HepG2 (cell line): Measurements from ENCODE around the gene NDC1. TPM values are rescaled to one million over a fixed set of nuclear protein-coding genes. Genes with fewer than 3 reads are reported as not detected.

Source experiments
- ATAC-seq: fragments of 200-7000 bp; cut with Tn5 transposase; 3 replicates; pipeline ENCODE4 v1.9.1; 2020; ENCODE audit warnings: mild to moderate bottlenecking, moderate library complexity
- BruUV-seq: library from RNA; stranded (reverse); fragments of 400-500 nt; replicated peaks from 2 replicates; lab custom pipeline; 2021; lab: Mats Ljungman, UMichigan
- CTCF ChIA-PET: fragments of 300-600 bp; formaldehyde crosslinking; extraction: SDS; loops from one replicate; lab custom pipeline; 2021; ENCODE audit warnings: low total read pairs, inconsistent platforms, low intra/inter-chr PET ratio; lab: Yijun Ruan, JAX
- POLR2A ChIA-PET: fragments of 350-600 bp; sonication (Branson Sonifier 250); formaldehyde crosslinking; loops from one replicate; lab custom pipeline; 2020; ENCODE audit warnings: antibody characterized with exemption, inconsistent platforms; lab: Yijun Ruan, JAX
- DNase-seq: peaks from one replicate; pipeline ENCODE4 v3.0.0-alpha.2; 2015; ENCODE audit warnings: low spot score
- FAIRE-seq: peaks from 3 replicates; lab custom pipeline; 2011; peaks lifted over from hg19 to GRCh38; lab: Jason Lieb, UNC
- H2AFZ ChIP-seq: one replicate; pipeline ENCODE4 v1.6.1; 2011; ENCODE audit warnings: low read length, inconsistent platforms
- H3K27ac ChIP-seq: fragments of 300-600 bp; 3 replicates; pipeline ENCODE4 v1.8.0; 2011; ENCODE audit warnings: mixed run types, mild to moderate bottlenecking, mixed read lengths, low read length, inconsistent platforms; ENCODE audit not compliant: insufficient read depth; ENCODE audit errors: extremely low read length
- H3K27me3 ChIP-seq, 2 experiments: fragments of 200-600 bp in 1 of 2; 2 replicates in 1 of 2; 3 replicates in 1 of 2; pipeline versions ENCODE4 v1.6.0 to v1.8.0; 2011; ENCODE audit warnings: low read length in 2 of 2, mild to moderate bottlenecking in 2 of 2, moderate library complexity in 2 of 2, inconsistent platforms in 1 of 2; ENCODE audit not compliant: insufficient read depth in 2 of 2, control insufficient read depth in 1 of 2
- H3K36me3 ChIP-seq, 2 experiments: fragments of 200-600 bp in 1 of 2; replicated peaks in 1 of 2; 2 replicates in 1 of 2; 3 replicates in 1 of 2; pipeline versions ENCODE4 v1.5.1 to v1.8.0; 2011; ENCODE audit warnings: low read length in 2 of 2, inconsistent platforms in 1 of 2; ENCODE audit not compliant: insufficient read depth in 2 of 2, control insufficient read depth in 1 of 2
- H3K4me1 ChIP-seq: 2 replicates; pipeline ENCODE4 v1.5.1; 2012; ENCODE audit warnings: low read length, inconsistent platforms; ENCODE audit not compliant: insufficient read depth
- H3K4me2 ChIP-seq: 2 replicates; pipeline ENCODE4 v1.6.0; 2011; ENCODE audit warnings: low read depth, low read length, inconsistent platforms
- H3K4me3 ChIP-seq, 3 experiments: fragments of 200-600 bp in 1 of 3; sonication (generic), shearing (Covaris generic) in 1 of 3; replicated peaks in 1 of 3; 2 replicates each; pipeline ENCODE4 v1.5.1; 2011 to 2016; ENCODE audit warnings: low read length in 3 of 3, inconsistent platforms in 2 of 3, low read depth in 2 of 3, mild to moderate bottlenecking in 2 of 3, control low read depth in 1 of 3, mixed read lengths in 1 of 3; ENCODE audit not compliant: insufficient read depth in 1 of 3
- H3K79me2 ChIP-seq: one replicate; pipeline ENCODE4 v1.6.1; 2011; ENCODE audit warnings: low read length, inconsistent platforms; ENCODE audit not compliant: insufficient read depth
- H3K9ac ChIP-seq: 2 replicates; pipeline ENCODE4 v1.6.0; 2011; ENCODE audit warnings: mild to moderate bottlenecking, low read depth, low read length, inconsistent platforms; ENCODE audit not compliant: insufficient read depth
- H3K9me3 ChIP-seq: 2 replicates; pipeline ENCODE4 v1.5.1; 2012; ENCODE audit warnings: mild to moderate bottlenecking, low read length
- H4K20me1 ChIP-seq: 2 replicates; pipeline ENCODE4 v1.6.0; 2011; ENCODE audit warnings: inconsistent platforms, mild to moderate bottlenecking, low read length, moderate library complexity; ENCODE audit not compliant: insufficient read depth
- ATAD3A ChIP-seq: sonication (generic); formaldehyde crosslinking; IDR thresholded peaks from 2 replicates; pipeline ENCODE4 v1.4.0; 2020; ENCODE audit warnings: missing genetic modification reagents
- SNAI1 ChIP-seq: sonication (generic); formaldehyde crosslinking; IDR thresholded peaks from 2 replicates; pipeline ENCODE4 v1.5.0; 2020; ENCODE audit warnings: mild to moderate bottlenecking, missing genetic modification reagents, borderline replicate concordance
- ZNF552 ChIP-seq: sonication (generic); formaldehyde crosslinking; IDR thresholded peaks from 2 replicates; pipeline ENCODE4 v1.9.0; 2022; ENCODE audit warnings: missing genetic modification reagents, mild to moderate bottlenecking, borderline replicate concordance
- WGBS: methylation state at CpG from one replicate; pipeline ENCODE4 v1.1.6; 2017; ENCODE audit warnings: low lambda C conversion rate; 5-methylcytosine and 5-hydroxymethylcytosine counted together
- in situ Hi-C: cut with HindIII; loops from 2 replicates; pipeline ENCODE4 v1.10.0; 2017; ENCODE audit warnings: low pct_unique_long_range_greater_than_20kb; ENCODE audit not compliant: extremely low pct_ligation_motif_present
- intact Hi-C: fragments of 100-400 bp; cut with micrococcal nuclease; formaldehyde crosslinking; loops from one replicate; pipeline ENCODE4 v1.10.0; 2022; ENCODE audit not compliant: unreplicated experiment
- polyA plus RNA-seq, 8 experiments: library from polyadenylated mRNA; depleted of rRNA in 3 of 8; stranded (reverse) in 7 of 8; unstranded in 1 of 8; fragments of >200 nt; fragmentation: Illumina TruSeq in 4 of 8; extraction: Trizol in 4 of 8; gene quantifications; 2 replicates each; pipeline versions ENCODE4 v1.2.1 to v1.2.3, GENCODE V29; 2011 to 2016; ENCODE audit warnings: low read depth in 4 of 8, missing spikeins in 1 of 8, mixed read lengths in 1 of 8; ENCODE audit not compliant: insufficient read depth in 1 of 8
- total RNA-seq, 5 experiments: library from RNA; depleted of rRNA; stranded (reverse); fragments of >200 nt; fragmentation: Illumina TruSeq; extraction: Trizol; gene quantifications; 2 replicates each; pipeline ENCODE4 v1.2.3, GENCODE V29; 2016; ENCODE audit warnings: low read depth in 1 of 5
- TF ChIP-seq, protein P1 (sequence below): sonication (generic); formaldehyde crosslinking; IDR thresholded peaks from 2 replicates; pipeline ENCODE4 v1.4.0; 2020; ENCODE audit warnings: mild to moderate bottlenecking, missing genetic modification reagents, borderline replicate concordance

The NDC1 gene
- total and polyA plus RNA-seq, 2 of the 13 experiments (the other 11 are each of a cell fraction or from before 2014, with no cell fraction given), result 38.1 to 50.9 TPM

GRCh38 chr1:53722025-53722424, 116.1 kb downstream of the NDC1 start (continued):
- no peak for TF ChIP-seq ATAD3A (CRISPR knock-in tag)

DNA sequence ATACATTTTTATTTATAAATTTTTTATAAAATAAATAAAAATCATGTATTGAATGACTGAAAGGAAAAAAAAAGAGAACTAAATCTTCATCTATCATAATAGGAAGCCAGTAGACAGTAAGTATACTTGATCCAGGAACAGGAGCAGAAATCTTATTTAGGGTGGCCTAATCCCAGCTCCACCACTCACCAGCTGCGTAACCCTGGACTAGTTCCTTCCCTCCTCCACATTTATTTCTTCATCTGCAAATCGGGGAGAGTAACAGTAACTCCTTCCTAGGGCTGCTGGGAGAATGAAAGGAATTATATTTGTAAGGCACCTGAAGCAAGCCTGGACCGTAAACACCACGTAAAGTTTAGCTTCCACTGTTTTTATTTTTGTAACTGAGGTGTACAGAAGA, 117.0 kb downstream of the NDC1 start:
- POLR2A ChIA-PET, result no interaction called here
- in situ Hi-C loops (no loop called here), intact Hi-C loops (no loop called here)
- Histone ChIP-seq H2AFZ (no peak overlapping the region), H3K9ac (no peak overlapping the region), H4K20me1 (no peaks in the 10 kb centered on the region), H3K79me2 (no peaks in the 10 kb centered on the region), H3K9me3 (no peaks in the 10 kb centered on the region), H3K4me3 (no peak overlapping the region), H3K36me3 (no peaks in the 10 kb centered on the region), H3K27ac (no peak overlapping the region), H3K4me2 (no peak overlapping the region), H3K4me1 (no peaks in the 10 kb centered on the region), H3K27me3 (peaks cover 1 to 24% of the 10 kb centered on the region in 2 experiments; a peak in 3 of 5 replicates)
- BruUV-seq, result no TSS peak
- WGBS, result 52% methylated on average over 4 of the region's 4 CpGs
- no peak for ATAC-seq
- no peak for DNase-seq
- CTCF ChIA-PET, result no interaction called here
- no peak for TF ChIP-seq SNAI1 (CRISPR knock-in tag)
- TF ChIP-seq ZNF552 (CRISPR knock-in tag), result no peak
- TF ChIP-seq, protein P1, sequence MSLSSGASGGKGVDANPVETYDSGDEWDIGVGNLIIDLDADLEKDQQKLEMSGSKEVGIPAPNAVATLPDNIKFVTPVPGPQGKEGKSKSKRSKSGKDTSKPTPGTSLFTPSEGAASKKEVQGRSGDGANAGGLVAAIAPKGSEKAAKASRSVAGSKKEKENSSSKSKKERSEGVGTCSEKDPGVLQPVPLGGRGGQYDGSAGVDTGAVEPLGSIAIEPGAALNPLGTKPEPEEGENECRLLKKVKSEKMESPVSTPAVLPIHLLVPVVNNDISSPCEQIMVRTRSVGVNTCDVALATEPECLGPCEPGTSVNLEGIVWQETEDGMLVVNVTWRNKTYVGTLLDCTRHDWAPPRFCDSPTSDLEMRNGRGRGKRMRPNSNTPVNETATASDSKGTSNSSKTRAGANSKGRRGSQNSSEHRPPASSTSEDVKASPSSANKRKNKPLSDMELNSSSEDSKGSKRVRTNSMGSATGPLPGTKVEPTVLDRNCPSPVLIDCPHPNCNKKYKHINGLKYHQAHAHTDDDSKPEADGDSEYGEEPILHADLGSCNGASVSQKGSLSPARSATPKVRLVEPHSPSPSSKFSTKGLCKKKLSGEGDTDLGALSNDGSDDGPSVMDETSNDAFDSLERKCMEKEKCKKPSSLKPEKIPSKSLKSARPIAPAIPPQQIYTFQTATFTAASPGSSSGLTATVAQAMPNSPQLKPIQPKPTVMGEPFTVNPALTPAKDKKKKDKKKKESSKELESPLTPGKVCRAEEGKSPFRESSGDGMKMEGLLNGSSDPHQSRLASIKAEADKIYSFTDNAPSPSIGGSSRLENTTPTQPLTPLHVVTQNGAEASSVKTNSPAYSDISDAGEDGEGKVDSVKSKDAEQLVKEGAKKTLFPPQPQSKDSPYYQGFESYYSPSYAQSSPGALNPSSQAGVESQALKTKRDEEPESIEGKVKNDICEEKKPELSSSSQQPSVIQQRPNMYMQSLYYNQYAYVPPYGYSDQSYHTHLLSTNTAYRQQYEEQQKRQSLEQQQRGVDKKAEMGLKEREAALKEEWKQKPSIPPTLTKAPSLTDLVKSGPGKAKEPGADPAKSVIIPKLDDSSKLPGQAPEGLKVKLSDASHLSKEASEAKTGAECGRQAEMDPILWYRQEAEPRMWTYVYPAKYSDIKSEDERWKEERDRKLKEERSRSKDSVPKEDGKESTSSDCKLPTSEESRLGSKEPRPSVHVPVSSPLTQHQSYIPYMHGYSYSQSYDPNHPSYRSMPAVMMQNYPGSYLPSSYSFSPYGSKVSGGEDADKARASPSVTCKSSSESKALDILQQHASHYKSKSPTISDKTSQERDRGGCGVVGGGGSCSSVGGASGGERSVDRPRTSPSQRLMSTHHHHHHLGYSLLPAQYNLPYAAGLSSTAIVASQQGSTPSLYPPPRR, result no peak
- no peak for FAIRE-seq
